Ovary (tissue), 9 donors: Measurements from ENCODE around the gene GYPC. TPM values are rescaled to one million over a fixed set of nuclear protein-coding genes. Genes with fewer than 3 reads are reported as not detected.

Source experiments
- DNase-seq, 5 donors: peaks; one replicate each; pipeline ENCODE4 v3.0.0-alpha.2; 2019 to 2020
- H3K27ac ChIP-seq, 2 donors: fragments of 200-600 bp; one replicate each; pipeline versions ENCODE4 v1.5.1 to v1.8.0; 2019 to 2022
- H3K27me3 ChIP-seq: fragments of 200-600 bp; one replicate; pipeline ENCODE4 v1.8.0; 2022
- H3K36me3 ChIP-seq: fragments of 200-600 bp; sonication (generic); one replicate; pipeline ENCODE4 v1.5.1; 2019
- H3K4me1 ChIP-seq: one replicate; pipeline ENCODE4 v1.8.1; 2013; ENCODE audit warnings: mild to moderate bottlenecking, moderate library complexity; ENCODE audit not compliant: insufficient read depth
- H3K4me3 ChIP-seq: fragments of 200-600 bp; sonication (generic); one replicate; pipeline ENCODE4 v1.5.1; 2017
- H3K9me3 ChIP-seq, 2 donors: fragments of 200-600 bp in 1 of 2; sonication (generic) in 1 of 2; one replicate each; pipeline versions ENCODE4 v1.5.1 to v1.8.1; 2013 to 2019; ENCODE audit warnings: mild to moderate bottlenecking in 1 of 2, moderate library complexity in 1 of 2
- EP300 ChIP-seq: sonication (generic); formaldehyde crosslinking; IDR thresholded peaks from one replicate; pipeline ENCODE4 v1.6.1; 2017; ENCODE audit warnings: antibody characterized with exemption
- POLR2A ChIP-seq: fragments of 450-650 bp; IDR thresholded peaks from one replicate; pipeline ENCODE4 v1.6.1; 2017; ENCODE audit warnings: antibody characterized with exemption, mild to moderate bottlenecking, moderate library complexity
- WGBS, 3 donors: extraction: QIAGEN DNeasy Blood & Tissue Kit in 1 of 3; methylation state at CpG; one replicate each; pipeline versions ENCODE4 v1.1.5 to v1.1.7; 2013 to 2017; 5-methylcytosine and 5-hydroxymethylcytosine counted together
- intact Hi-C, 4 donors: fragments of 100-400 bp; cut with DNase I; formaldehyde crosslinking; loops; one replicate each; pipeline versions ENCODE4 v1.11.0 to v1.15.1; 2022 to 2023
- polyA plus RNA-seq, 2 donors: library from polyadenylated mRNA; stranded (reverse); fragments of 200-250 nt in 1 of 2; fragments of 350-450 nt in 1 of 2; fragmentation: Illumina TruSeq in 1 of 2; extraction: RNeasy Lipid Tissue Mini Kit (QIAGEN cat#74804) in 1 of 2; gene quantifications; one replicate each; pipeline ENCODE4 v1.2.3, GENCODE V29; 2013 to 2014
- total RNA-seq, 7 donors: library from RNA; depleted of rRNA in 2 of 7; stranded (reverse); fragments of >200 nt in 2 of 7; fragmentation: NEBNext Ultra II Directional in 3 of 7; extraction: Animal tissue kit (Norgen Biotek cat#: 25700) in 3 of 7; gene quantifications; one replicate each; pipeline versions ENCODE4 v1.1.0 to v1.2.4, GENCODE V29; 2016 to 2023
- TF ChIP-seq, protein P1 (sequence below), 3 donors: fragments of 450-650 bp in 2 of 3; fragments of 200-600 bp in 1 of 3; IDR thresholded peaks; one replicate each; pipeline versions ENCODE4 v1.5.1 to v1.8.0; 2016 to 2022; ENCODE audit warnings: antibody characterized with exemption in 3 of 3, mild to moderate bottlenecking in 1 of 3
- donor health status: DM: no; HTN: no; CAD: no; lungs with moderate emphysema.
- donor health status: DM: no; HTN: no; CAD: no.
- donor health status: Bipolar disorder and iron deficiency.
- donor health status: DM: yes; HTN: yes; CAD: no.
- donor health status: DM: no; HTN: no; CAD: no.
- donor health status: DM: yes; HTN: yes; CAD: no.

The GYPC gene
- total and polyA plus RNA-seq, 9 donors: 70.1 to 151 (median 104) TPM

DNA sequence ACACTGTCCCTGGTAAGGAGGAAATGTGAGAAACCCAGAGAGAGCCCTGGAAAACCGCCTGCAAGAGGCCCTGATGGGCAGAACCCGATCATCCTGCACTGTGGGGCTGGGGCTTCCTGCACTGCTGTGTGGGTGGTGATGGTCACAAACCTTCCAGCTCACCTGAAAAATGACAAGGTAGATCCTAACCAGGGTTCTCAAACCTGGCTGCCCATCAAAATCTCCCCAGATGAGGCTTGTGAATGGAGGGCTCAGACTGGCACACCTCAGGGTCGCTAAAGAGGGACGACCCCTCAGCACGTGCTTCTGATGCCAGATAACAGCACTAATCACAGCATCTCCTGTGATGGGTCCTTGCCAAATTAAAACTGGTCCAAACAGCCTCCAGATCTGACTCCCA is 74.7 kb downstream of the GYPC start:
- no peak overlapping the region for H3K4me3 ChIP-seq
- TF ChIP-seq POLR2A: no peak
- TF ChIP-seq EP300: no peak
- TF ChIP-seq, protein P1, sequence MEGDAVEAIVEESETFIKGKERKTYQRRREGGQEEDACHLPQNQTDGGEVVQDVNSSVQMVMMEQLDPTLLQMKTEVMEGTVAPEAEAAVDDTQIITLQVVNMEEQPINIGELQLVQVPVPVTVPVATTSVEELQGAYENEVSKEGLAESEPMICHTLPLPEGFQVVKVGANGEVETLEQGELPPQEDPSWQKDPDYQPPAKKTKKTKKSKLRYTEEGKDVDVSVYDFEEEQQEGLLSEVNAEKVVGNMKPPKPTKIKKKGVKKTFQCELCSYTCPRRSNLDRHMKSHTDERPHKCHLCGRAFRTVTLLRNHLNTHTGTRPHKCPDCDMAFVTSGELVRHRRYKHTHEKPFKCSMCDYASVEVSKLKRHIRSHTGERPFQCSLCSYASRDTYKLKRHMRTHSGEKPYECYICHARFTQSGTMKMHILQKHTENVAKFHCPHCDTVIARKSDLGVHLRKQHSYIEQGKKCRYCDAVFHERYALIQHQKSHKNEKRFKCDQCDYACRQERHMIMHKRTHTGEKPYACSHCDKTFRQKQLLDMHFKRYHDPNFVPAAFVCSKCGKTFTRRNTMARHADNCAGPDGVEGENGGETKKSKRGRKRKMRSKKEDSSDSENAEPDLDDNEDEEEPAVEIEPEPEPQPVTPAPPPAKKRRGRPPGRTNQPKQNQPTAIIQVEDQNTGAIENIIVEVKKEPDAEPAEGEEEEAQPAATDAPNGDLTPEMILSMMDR (IDR thresholded peaks at IDR 0.05): no peak
- H3K4me1 ChIP-seq: no peaks in the 10 kb centered on the region
- H3K36me3 ChIP-seq: no peaks in the 10 kb centered on the region
- no peaks in the 10 kb centered on the region for H3K27me3 ChIP-seq
- 90 to 93% (median 91%) methylated on average over 5 of the region's 5 CpGs for WGBS, 3 donors
- H3K27ac ChIP-seq: no peak overlapping the region
- intact Hi-C loops: no loop called here
- no peaks in the 10 kb centered on the region for H3K9me3 ChIP-seq
- no peak for DNase-seq

DNA sequence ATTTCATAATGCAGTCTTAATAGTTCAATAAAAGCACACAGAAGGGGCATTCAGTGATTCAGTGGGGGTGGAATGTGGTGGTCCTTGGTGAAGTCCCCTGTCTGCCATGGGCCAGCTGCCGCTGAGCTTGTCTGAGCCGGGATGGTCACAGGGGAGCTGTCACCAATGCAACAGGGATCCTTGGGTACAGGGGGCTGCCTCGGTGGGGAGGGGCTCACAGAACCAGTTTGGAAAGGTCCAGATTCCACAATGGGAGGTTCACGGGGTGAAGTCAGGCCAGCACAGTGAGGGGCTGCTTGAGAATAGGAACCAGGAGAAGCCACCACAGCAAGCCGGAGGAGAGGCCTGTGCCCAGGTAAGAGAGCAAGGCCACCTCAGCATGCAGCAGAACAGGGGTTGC is 75.4 kb downstream of the GYPC start:
- Histone ChIP-seq H3K9me3 (no peaks in the 10 kb centered on the region), H3K36me3 (no peaks in the 10 kb centered on the region), H3K27me3 (no peaks in the 10 kb centered on the region), H3K27ac (no peak overlapping the region), H3K4me3 (no peak overlapping the region), H3K4me1 (no peaks in the 10 kb centered on the region)
- no peak for TF ChIP-seq EP300
- TF ChIP-seq, protein P1 (IDR thresholded peaks at IDR 0.05): no peak
- intact Hi-C loops: no loop called here
- no peak for DNase-seq
- WGBS, 3 donors: 88 to 98% (median 96%) methylated on average over 5 of the region's 5 CpGs

DNA sequence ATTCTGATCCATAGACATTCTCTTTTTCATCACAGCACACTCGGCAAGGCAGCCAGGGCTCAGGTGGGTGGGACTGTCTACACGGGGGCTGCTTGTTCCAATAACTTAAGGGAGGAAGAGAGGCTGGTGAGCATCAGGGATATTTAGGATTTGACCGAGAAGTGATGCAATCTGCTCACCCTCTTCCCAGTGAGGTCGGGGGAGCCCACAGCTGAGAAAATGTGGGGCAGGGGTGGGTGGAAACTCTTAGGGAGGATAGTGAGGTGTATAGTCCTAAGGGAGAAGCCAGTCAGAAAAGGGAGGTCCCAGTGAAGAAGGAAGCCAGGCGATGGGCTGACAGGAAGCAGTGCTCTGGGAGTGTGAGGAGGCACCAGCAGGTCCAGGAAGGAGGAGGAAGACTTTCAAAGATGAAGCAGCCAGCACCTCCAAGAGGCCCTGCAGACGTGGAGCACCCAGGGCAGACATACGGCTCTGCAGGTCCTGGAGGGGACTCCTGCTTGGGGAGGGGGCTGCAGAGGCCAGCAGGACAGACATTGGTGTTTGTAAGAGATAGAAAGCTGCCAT is 76.8 kb downstream of the GYPC start:
- intact Hi-C loops: no loop called here
- H3K36me3 ChIP-seq: no peaks in the 10 kb centered on the region
- no peaks in the 10 kb centered on the region for H3K9me3 ChIP-seq
- no peak overlapping the region for H3K27ac ChIP-seq
- 76 to 79% (median 78%) methylated on average over 7 of the region's 7 CpGs for WGBS, 3 donors
- H3K27me3 ChIP-seq: no peaks in the 10 kb centered on the region
- H3K4me3 ChIP-seq: no peak overlapping the region
- no peak for DNase-seq
- TF ChIP-seq EP300 (no peak), POLR2A (no peak)
- TF ChIP-seq, protein P1 (IDR thresholded peaks at IDR 0.05): no peak
- H3K4me1 ChIP-seq: no peaks in the 10 kb centered on the region

DNA sequence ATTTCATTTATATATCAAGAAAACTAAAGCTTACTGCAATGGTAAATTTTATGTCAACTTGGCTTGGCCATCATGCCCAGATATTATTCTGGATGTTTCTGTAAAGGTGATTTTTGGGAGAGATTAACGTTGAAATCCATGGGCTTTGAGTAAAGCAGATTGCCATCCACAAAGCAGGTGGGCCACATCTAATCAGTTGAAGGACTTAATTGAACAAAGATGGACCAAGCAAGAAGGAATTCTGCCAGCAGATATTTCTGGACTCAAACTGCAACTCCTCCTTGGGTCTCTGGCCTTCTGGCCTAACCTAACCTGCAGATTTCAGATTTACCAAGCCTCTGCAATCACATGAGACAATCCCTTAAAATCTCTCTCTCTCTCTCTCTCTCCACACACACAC is 77.8 kb downstream of the GYPC start:
- WGBS, 3 donors: 92 to 95% (median 94%) methylated on average over 1 of the region's 1 CpG
- TF ChIP-seq POLR2A (no peak), EP300 (no peak)
- TF ChIP-seq, protein P1 (IDR thresholded peaks at IDR 0.05): no peak
- intact Hi-C loops: no loop called here
- Histone ChIP-seq H3K4me1 (no peaks in the 10 kb centered on the region), H3K4me3 (no peak overlapping the region), H3K9me3 (no peaks in the 10 kb centered on the region), H3K27me3 (no peaks in the 10 kb centered on the region), H3K27ac (no peak overlapping the region), H3K36me3 (no peaks in the 10 kb centered on the region)
- DNase-seq: no peak
